Measurements from ENCODE around the gene PBXIP1. TPM values are rescaled to one million over a fixed set of nuclear protein-coding genes. Genes with fewer than 3 reads are reported as not detected.
A peak's percentile ranks its signal among the peaks of the same experiment; 100 is the strongest.

Gene PBXIP1
- total and polyA plus RNA-seq, 2 of the 13 experiments (the other 11 are each of a cell fraction or from before 2014, with no cell fraction given) = 16.3 to 31.9 TPM

GRCh38 chr1:154992721-154993571 is 37.0 kb upstream of the PBXIP1 start:
- POLR2A ChIA-PET = interaction anchor here (0.9 to 4.2 kb wide), 9 partner anchors 8 to 92 kb away, joined by 3 to 34 read pairs (median 4); partner anchors contain the start of genes FLAD1, PBXIP1 and SHC1
- FAIRE-seq = no peak
- Histone ChIP-seq H3K4me3 (replicated peaks in 1 of 3; ENCODE audit: insufficient read depth in 1 of 3, low read depth in 2 of 3, low read length in 3 of 3) (no peak overlapping the region), H3K4me2 (ENCODE audit: low read depth, low read length) (no peak overlapping the region), H4K20me1 (ENCODE audit: insufficient read depth, low read length) (no peaks in the 10 kb centered on the region), H2AFZ (ENCODE audit: low read length) (no peak overlapping the region), H3K4me1 (ENCODE audit: insufficient read depth, low read length) (peaks cover 17% of the 10 kb centered on the region), H3K9ac (ENCODE audit: insufficient read depth, low read depth, low read length) (no peak overlapping the region), H3K79me2 (ENCODE audit: insufficient read depth, low read length) (no peaks in the 10 kb centered on the region), H3K27me3 (ENCODE audit: control insufficient read depth in 1 of 2, insufficient read depth in 2 of 2, low read length in 2 of 2) (no peaks in the 10 kb centered on the region), H3K9me3 (ENCODE audit: low read length) (no peaks in the 10 kb centered on the region), H3K27ac (ENCODE audit: extremely low read length, insufficient read depth, low read length) (no peak overlapping the region), H3K36me3 (replicated peaks in 1 of 2; ENCODE audit: control insufficient read depth in 1 of 2, insufficient read depth in 2 of 2, low read length in 2 of 2) (peaks cover 4 to 15% of the 10 kb centered on the region in 2 experiments; a peak in 2 of 5 replicates)
- ATAC-seq = peak; percentile 63
- BruUV-seq (replicated peaks) = no TSS peak
- no peak for TF ChIP-seq YEATS4 (CRISPR knock-in tag; IDR thresholded peaks at IDR 0.05; ENCODE audit: borderline replicate concordance)
- no peak for TF ChIP-seq ZNF44 (CRISPR knock-in tag; IDR thresholded peaks at IDR 0.05)
- TF ChIP-seq KMT2B (CRISPR knock-in tag; IDR thresholded peaks at IDR 0.05) = no peak
- TF ChIP-seq HIC2 (CRISPR knock-in tag; IDR thresholded peaks at IDR 0.05; ENCODE audit: low read depth) = peak; percentile 30; the same call in 1 of the 2 replicates
- peak; percentile 47 for TF ChIP-seq CTCF (CRISPR knock-in tag; IDR thresholded peaks at IDR 0.05)
- peak; percentile 71; the same call in 1 of the 2 replicates for TF ChIP-seq HNRNPL (IDR thresholded peaks at IDR 0.05; ENCODE audit: low read depth, low read length)
- peak; percentile 9 for TF ChIP-seq AGO2 (optimal IDR thresholded peaks at IDR 0.05; ENCODE audit: low read depth, low read length)
- no peak for TF ChIP-seq PREB (CRISPR knock-in tag; IDR thresholded peaks at IDR 0.05)
- peak; percentile 33; the same call in 1 of the 2 replicates for TF ChIP-seq ZNF687 (CRISPR knock-in tag; IDR thresholded peaks at IDR 0.05)
- no peak for TF ChIP-seq ZBTB21 (CRISPR knock-in tag; IDR thresholded peaks at IDR 0.05)
- TF ChIP-seq RAD21 (CRISPR knock-in tag; IDR thresholded peaks at IDR 0.05) = 0 out of 2 replicates have a peak, but pooled peaks have one; percentile 33
- no peak for DNase-seq (ENCODE audit: low spot score)
- 97% methylated on average over 11 of the region's 14 CpGs for WGBS (ENCODE audit: low lambda C conversion rate)
- CTCF ChIA-PET (ENCODE audit: low intra/inter-chr PET ratio, low total read pairs) = interaction anchor here (1.2 kb wide), 1 partner anchor 24 kb away, joined by 10 read pairs; no protein-coding TSS in a partner anchor
- in situ Hi-C loops (cut with HindIII; ENCODE audit: extremely low pct_ligation_motif_present, low pct_unique_long_range_greater_than_20kb) = no loop called here
- intact Hi-C loops (cut with micrococcal nuclease; ENCODE audit: unreplicated experiment) = no loop called here
